Measurements from ENCODE around the gene GLRA1. TPM values are rescaled to one million over a fixed set of nuclear protein-coding genes. Genes with fewer than 3 reads are reported as not detected.

The GLRA1 gene
- total RNA-seq, 1 donor from 2014 or later: not detected

DNA sequence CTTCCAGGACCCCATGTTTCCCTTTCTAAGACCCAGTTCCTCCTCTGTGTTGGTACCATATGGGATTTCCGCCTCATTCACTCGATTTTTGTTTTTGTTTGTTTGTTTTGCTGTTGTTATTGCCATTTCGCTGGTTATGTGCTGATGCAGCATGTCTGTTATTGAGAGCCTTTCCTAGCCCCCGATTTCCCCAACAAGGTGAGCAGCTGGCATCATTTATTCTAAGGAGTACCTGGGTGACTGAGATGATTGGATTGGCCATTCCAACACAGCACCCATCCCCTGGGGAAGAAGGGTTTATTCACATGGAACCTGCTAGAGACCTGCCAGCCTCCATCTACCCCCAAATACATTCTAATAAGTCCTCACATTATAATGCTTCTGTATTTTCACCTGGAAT lies 2.7 kb downstream of the GLRA1 start:
- intact Hi-C loops (cut with micrococcal nuclease): no loop called here
- Histone ChIP-seq H3K27ac (replicated peaks) (no peak overlapping the region), H3K4me1 (no peaks in the 10 kb centered on the region), H3K27me3 (ENCODE audit: low read depth) (peaks cover 52% of the 10 kb centered on the region), H3K4me3 (no peak overlapping the region), H3K9me3 (replicated peaks) (no peaks in the 10 kb centered on the region), H3K36me3 (no peaks in the 10 kb centered on the region)
- TF ChIP-seq, protein P1, sequence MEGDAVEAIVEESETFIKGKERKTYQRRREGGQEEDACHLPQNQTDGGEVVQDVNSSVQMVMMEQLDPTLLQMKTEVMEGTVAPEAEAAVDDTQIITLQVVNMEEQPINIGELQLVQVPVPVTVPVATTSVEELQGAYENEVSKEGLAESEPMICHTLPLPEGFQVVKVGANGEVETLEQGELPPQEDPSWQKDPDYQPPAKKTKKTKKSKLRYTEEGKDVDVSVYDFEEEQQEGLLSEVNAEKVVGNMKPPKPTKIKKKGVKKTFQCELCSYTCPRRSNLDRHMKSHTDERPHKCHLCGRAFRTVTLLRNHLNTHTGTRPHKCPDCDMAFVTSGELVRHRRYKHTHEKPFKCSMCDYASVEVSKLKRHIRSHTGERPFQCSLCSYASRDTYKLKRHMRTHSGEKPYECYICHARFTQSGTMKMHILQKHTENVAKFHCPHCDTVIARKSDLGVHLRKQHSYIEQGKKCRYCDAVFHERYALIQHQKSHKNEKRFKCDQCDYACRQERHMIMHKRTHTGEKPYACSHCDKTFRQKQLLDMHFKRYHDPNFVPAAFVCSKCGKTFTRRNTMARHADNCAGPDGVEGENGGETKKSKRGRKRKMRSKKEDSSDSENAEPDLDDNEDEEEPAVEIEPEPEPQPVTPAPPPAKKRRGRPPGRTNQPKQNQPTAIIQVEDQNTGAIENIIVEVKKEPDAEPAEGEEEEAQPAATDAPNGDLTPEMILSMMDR (IDR thresholded peaks at IDR 0.05; ENCODE audit: borderline replicate concordance): no peak
- no peak for DNase-seq

DNA sequence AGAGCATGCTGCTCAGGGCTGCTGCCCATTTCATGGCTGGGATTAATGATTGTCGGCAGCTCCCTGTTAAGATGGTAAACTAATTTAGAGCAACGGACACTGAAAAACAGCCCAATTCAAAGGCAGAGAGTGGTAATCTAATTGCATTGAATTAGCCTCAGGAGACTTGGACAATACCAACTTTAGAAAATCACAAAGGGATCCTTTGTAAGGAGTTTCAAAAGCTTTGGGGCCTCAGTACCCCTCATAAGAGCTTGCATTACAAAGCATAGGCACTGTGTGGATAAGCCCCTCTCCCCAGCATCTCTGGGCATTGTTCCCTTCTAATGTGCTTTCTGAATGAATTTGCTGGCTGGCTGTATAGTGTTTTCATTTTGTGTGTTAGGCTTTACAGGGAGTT lies 6.7 kb downstream of the GLRA1 start:
- intact Hi-C loops (cut with micrococcal nuclease): no loop called here
- Histone ChIP-seq H3K4me1 (no peaks in the 10 kb centered on the region), H3K27ac (replicated peaks) (no peak overlapping the region), H3K9me3 (replicated peaks) (no peaks in the 10 kb centered on the region), H3K4me3 (no peak overlapping the region), H3K36me3 (no peaks in the 10 kb centered on the region), H3K27me3 (ENCODE audit: low read depth) (peaks cover 13% of the 10 kb centered on the region)
- TF ChIP-seq, protein P1 (IDR thresholded peaks at IDR 0.05; ENCODE audit: borderline replicate concordance): no peak
- DNase-seq: no peak

DNA sequence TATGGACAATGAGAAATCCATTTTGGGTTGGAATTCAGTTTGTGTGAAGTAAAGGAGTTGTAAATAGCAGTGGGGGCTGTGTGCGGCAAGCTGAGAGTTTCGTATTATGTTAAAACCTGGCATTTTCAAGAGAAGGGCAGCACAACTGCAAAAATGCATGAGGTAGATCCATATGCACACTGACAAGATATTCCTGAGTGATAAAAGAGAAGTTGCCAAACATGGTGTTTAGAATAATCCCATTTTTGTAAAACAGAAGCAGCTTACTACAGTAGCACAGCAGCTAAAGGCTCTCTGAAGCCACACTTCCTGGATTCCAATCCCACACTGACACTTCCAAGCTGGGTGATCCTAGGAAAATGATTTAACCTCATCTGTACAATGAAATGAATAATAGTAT lies 11.2 kb downstream of the GLRA1 start:
- no peaks in the 10 kb centered on the region for H3K27me3 ChIP-seq (ENCODE audit: low read depth)
- intact Hi-C loops (cut with micrococcal nuclease): no loop called here
- H3K36me3 ChIP-seq: no peaks in the 10 kb centered on the region
- no peaks in the 10 kb centered on the region for H3K9me3 ChIP-seq (replicated peaks)
- TF ChIP-seq, protein P1 (IDR thresholded peaks at IDR 0.05; ENCODE audit: borderline replicate concordance): no peak
- no peaks in the 10 kb centered on the region for H3K4me1 ChIP-seq
- H3K4me3 ChIP-seq: no peak overlapping the region
- H3K27ac ChIP-seq (replicated peaks): no peak overlapping the region
- DNase-seq: no peak

DNA sequence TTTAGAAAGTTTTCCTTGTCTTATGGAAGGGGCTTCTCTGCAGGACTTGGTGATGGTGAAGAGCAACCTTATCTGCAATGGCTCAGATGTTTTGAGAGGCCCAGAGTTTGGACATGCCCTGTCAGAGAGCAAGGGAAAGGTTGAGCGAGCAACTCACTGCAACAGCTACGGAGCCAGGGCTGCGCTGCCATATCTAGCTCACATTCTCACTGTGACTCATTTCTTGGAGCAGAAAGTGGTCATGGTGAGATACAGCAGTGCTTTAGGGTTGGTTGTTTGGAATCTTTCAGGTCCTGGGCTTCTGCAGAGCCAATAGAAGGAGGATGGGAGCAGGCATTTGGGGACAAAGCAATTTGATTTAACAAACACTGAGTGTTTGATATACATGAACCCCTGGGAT lies 12.3 kb downstream of the GLRA1 start:
- H3K4me1 ChIP-seq: no peaks in the 10 kb centered on the region
- intact Hi-C loops (cut with micrococcal nuclease): no loop called here
- no peaks in the 10 kb centered on the region for H3K27me3 ChIP-seq (ENCODE audit: low read depth)
- TF ChIP-seq, protein P1 (IDR thresholded peaks at IDR 0.05; ENCODE audit: borderline replicate concordance): no peak
- no peak overlapping the region for H3K4me3 ChIP-seq
- no peaks in the 10 kb centered on the region for H3K36me3 ChIP-seq
- H3K27ac ChIP-seq (replicated peaks): no peak overlapping the region
- H3K9me3 ChIP-seq (replicated peaks): no peaks in the 10 kb centered on the region
- no peak for DNase-seq

DNA sequence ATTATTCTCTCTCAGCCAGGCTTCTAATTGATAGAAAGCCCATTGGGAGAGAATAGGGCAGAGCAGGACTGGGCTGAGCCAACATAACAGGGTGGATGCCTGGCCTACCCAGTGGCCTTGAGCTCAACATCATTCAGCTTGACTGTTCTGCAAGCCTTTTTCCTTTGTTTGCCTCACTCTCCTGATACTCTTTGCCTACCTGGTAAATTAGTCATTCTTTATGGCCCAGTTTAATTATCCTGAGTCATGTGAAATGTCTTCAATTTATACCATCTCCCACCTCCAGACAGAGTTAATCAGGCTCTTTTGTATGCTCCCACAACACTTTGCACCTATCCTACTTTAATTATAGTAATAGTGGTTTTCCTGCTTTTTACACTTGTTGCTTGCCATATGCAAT lies 13.6 kb downstream of the GLRA1 start:
- intact Hi-C loops (cut with micrococcal nuclease): no loop called here
- H3K36me3 ChIP-seq: no peaks in the 10 kb centered on the region

More for the DNA sequence above, 13.6 kb downstream of the GLRA1 start:
- Histone ChIP-seq H3K4me1 (no peaks in the 10 kb centered on the region), H3K9me3 (replicated peaks) (no peaks in the 10 kb centered on the region), H3K27me3 (ENCODE audit: low read depth) (no peaks in the 10 kb centered on the region), H3K27ac (replicated peaks) (no peak overlapping the region), H3K4me3 (no peak overlapping the region)
- DNase-seq: no peak
- TF ChIP-seq, protein P1 (IDR thresholded peaks at IDR 0.05; ENCODE audit: borderline replicate concordance): no peak

Data from left ventricle myocardium inferior (tissue), 1 donor.